Stimulated activated CD8-positive, alpha-beta memory T cell treated with anti-CD3 and anti-CD28 coated beads, Interleukin-2, amount 100 ng/mL, for 1 hour (primary cell): ENCODE data around the gene GET4.

Experiments
- DNase-seq, 2 donors: peaks; one replicate each; pipeline ENCODE4 v3.0.0-alpha.2; 2020; ENCODE audit warnings: low read depth in 2 of 2

Gene GET4, protein sequence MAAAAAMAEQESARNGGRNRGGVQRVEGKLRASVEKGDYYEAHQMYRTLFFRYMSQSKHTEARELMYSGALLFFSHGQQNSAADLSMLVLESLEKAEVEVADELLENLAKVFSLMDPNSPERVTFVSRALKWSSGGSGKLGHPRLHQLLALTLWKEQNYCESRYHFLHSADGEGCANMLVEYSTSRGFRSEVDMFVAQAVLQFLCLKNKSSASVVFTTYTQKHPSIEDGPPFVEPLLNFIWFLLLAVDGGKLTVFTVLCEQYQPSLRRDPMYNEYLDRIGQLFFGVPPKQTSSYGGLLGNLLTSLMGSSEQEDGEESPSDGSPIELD

GRCh38 chr7:876077-876971 is at the start of gene GET4:
TSS of gene GET4 (plus strand) at chr7:876554. CDS start at chr7:876646, 92 bp downstream.
- peak; percentile 92 to 94 for DNase-seq

DNA sequence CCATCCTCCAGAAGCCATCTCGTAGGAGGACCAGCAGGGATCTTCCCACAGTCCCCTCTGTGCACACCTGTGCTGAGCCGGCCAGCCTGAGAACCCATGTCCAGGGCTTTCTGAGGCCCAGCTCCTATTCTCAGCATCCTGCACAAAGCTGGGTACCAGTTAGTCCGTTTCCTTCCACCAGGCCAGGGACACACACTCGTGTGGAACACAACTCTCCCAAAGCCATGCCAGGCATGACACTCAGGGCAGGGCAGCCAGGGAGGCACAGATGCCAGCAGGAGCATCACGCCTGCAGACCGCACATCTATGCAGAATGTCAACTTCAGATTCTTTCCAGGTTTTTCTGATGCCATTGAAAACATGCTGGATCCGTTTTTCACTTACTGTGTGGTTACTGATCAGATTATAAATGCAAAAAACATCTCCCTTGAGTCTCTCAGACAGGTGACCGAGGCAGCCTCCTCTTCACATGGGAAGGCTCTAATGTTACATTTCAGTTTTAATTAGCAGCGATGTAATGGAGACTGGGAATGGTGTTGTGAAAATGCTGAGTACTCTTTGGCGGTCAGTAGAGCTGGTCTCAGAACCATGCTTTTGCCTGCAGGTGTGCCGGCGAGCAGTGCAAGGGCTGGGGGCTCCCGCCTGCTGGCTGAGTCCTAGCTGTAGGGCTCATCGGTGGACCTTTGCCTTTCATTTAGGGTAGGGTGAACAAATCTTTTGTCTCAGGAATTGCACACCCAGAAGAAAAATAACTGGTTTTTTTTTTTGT is 47.4 kb upstream of the GET4 start:
- no peak for DNase-seq

DNA sequence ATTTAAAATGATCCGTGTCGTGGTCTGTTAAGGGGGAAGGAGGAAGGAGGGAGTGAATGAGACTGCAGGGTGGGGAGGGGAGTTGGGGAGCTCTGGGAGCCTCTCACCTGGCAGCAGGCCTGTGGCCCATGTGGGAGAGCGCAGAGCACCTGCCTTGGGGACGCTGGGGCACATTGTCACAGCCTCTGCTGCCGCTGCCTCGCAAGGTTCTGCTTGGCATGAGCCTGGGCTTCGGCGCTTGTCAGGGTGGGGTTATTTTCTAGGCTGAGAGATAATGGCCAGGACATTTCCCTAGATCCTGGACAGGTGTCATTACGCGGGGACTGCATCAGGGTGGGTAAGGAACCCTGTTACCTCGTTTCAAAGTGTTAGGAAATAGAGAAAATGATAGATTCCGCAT is 46.3 kb upstream of the GET4 start:
- DNase-seq = no peak

DNA sequence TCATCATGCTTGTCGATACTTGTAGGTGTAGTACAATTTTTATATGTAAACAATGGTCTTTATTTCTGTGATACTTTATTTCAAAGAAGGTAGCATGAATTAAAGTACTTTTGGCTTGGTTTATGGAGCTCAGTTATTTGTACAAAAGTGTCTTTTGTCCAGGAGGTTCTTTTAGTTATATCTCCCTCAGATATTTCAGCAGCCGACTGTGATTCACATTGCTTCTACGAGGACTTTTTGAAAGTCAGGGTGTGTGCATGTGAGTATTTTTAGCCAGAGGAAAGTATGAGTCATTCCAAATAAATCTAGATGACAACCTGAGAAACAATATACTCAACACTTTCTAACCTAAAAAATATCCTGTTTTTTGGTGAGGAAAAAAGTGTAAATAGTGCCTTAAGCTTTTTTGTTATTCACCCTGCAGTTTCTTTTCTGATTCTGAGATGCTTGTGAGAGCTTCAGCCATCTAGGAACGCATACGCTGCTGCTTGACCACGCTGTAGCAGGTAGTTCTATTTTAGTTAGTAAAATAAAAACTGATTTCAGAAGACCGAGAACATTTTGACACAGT is 44.7 kb upstream of the GET4 start:
- no peak for DNase-seq

GRCh38 chr7:832167-832967 is 44.0 kb upstream of the GET4 start, which contains the start of gene SUN1:
TSS of gene SUN1 (plus strand) at chr7:832476. CDS start at chr7:832525, 49 bp downstream.
- DNase-seq = peak in 1 of 2 donors; percentile 48

DNA sequence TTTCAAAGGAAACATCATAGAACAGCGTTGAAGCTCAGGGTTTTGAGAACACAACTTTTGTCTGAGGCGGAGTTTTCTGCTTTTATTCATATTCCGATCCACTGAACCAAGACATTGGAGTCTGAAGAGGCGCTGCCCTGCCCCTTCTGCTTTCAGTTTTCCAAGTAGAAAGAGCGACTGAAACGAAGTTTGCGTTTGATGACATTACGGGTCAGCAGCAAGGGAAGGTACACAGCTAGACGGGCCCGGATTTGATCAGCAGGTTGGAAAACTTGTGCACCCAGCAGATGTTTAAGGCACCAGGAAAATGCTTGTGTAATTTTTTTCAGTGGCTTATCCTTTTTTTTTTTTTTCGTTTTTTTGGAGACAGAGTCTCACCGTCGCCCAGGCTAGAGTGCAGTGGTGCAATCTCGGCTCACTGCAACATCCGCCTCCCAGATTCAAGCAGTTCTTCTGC is 43.4 kb upstream of the GET4 start:
- DNase-seq = no peak

DNA sequence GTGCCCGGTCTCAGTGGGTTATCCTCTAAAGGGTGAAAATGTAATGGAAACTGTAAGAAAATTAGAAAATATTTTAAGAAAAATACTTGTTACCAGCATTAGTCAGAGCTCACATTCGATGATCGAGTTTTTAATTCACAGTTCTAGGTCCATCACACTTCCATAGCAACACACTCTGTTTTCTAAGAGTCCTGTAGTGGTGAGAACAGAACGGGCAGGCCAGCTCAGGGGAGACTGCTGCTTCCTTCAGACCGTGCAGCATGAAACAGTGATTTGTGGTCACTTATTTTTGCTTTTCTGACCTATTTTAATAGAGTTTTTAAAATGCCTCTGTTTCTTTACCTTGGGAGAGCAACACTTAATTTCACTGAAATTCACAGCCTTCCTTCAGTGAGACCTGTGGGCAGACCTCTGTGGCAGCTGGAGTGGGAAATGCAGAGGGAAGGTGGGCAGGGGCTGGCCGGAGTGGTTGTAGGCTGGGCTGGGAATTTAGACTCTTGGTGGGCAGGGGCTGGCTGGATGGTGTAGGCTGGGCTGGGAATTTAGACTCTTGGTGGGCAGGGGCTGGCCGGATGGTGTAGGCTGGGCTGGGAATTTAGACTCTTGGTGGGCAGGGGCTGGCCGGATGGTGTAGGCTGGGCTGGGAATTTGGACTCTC is 42.6 kb upstream of the GET4 start:
- DNase-seq = no peak

GRCh38 chr7:834277-834676 is 42.1 kb upstream of the GET4 start:
- DNase-seq = no peak

GRCh38 chr7:835021-835420 is 41.3 kb upstream of the GET4 start:
- DNase-seq = no peak

DNA sequence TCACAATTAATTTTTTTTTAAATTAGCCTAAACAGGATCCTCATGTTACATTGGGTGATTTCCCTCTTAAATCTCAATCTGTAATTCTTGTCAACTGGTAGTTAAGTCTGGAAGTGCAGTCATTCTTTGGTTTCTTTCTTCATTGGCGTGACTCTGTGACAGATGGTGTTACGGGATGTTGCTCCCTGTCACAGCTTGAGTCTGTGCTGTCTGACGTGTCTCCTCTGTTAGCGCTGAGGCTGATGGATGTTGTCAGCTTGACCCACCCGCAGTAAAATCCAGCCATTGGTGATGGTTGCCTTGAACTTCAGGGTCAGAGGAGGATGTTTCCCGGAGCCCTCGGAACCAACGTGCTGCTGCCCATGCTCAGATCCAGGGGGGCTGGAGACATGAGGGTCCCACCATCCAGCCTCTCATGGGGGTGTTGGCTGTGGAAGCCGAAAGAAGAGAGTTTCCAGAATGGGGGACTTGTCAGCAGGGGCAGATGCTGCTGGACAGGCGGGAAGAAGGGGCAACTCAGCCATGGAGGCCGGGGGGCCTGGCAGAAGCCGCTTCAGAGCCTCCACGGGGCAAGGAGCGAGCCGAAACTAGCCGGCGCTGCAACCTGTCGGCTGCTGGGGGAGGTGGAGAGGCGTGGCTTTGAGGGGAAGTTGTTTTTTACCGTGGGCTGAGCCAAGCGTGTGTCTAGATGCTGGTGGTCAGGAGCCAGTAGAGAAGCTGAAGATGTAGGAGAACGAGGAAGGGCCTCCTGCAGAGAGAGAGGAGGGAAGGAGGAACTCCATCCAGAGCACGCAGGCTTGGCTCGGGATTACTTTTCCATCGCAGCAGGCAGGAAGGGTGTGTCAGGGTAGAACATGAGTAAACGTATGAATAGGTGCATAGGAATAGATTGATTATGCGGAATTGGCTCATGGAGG is 40.6 kb upstream of the GET4 start:
- DNase-seq = no peak

DNA sequence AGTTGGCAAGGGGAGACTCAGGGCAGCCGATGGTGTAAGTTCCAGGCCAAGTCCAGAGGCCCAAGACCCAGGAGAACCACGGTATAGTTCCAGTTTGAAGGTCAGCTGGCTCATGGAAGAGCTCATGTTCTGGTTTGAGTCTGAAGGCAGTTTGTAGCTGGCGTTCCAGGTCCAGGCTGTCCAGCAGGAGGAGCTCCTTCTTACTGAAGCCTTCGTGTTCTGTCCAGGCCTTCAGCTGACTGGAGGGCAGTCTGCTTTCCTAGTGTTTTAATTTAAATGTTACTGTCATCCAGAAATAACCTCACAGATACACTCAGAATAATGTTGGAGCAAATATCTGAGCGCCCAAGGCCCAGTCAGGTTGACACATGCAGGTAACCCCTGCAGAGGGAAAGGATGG is 39.9 kb upstream of the GET4 start:
- DNase-seq = no peak

- DNase-seq = no peak
Observed at GRCh38 chr7:837001-837400, 39.4 kb upstream of the GET4 start.

DNA sequence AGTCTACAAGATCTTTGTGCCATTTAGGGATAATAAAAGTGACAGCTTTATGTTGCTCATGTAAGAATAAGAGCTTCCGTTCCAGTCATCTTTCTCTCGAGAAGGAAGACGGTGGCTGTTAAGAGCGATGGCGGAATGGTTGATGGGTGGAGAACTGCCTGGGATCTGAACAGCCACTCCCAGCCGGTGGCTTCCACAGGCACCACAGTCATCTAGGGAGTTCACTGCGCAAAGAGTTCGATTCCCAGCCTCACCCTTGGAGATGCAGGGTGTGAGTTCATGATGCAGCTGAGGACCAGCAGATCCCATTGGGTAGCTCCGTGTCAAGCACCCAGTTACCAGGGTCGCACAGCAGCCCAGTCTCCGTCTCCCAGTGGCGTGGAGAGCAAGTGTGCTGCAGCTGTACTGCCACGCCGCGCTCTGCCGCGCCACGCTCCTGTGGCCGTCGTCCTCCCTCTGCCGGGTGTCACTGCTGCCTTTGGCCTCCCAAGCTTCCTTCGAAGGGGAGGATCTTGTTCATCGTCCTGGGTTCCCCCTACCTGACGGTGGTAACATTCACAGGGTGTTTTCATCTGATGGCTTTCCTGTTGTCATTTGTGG is 36.3 kb upstream of the GET4 start:
- DNase-seq = no peak

DNA sequence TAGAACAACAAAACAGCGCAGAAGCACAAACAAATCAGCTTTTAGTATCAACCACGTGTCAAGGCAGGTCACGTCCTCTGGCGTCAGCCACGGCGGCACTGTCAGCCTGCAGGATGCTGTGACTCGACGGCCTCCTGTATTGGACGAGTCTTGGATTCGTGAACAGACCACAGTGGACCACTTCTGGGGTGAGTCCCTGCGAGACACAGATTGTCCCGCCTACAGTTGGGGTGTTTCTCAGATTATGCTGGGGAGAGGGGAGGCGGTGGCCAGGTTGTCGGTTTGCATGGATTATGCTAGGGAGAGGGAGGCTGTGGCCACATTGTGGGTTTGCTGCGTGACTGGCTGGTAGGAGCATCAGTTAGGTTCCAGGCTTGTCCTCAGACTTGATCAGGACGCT is 34.4 kb upstream of the GET4 start:
- DNase-seq = no peak

- no peak for DNase-seq
Observed at GRCh38 chr7:842431-843031, 33.8 kb upstream of the GET4 start.

- no peak for DNase-seq
Observed at GRCh38 chr7:843230-843629, 33.1 kb upstream of the GET4 start.

GRCh38 chr7:844043-844442 is 32.3 kb upstream of the GET4 start:
- DNase-seq = no peak

DNA sequence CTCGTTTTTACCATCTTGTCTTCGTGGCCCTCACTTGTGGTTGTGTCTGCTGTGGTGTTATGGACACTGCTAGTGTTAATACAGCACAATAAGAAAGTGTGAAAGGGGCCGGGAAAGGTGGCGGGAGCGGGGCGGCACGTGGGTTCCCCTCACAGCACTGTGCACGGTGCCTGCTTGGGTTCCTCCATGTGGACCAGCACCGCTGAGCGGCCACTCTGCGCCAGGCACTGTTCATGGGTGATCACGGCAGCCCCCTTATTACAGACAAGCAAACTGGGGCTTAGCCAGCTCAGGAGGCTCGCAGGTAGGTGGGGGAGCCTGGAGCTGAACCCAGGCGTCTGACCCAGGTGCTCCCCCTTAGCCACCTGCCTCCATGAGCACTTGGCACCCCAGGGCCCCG is 31.8 kb upstream of the GET4 start:
- no peak for DNase-seq
